ENCODE data around the gene FHOD3.

FHOD3 gene

GRCh38 chr18:36316246-36316645 lies 18.7 kb downstream of the FHOD3 start:
- DNase-seq (ENCODE audit: low spot score) = no peak
- no peak overlapping the region for H3K27ac ChIP-seq
- no peak for TF ChIP-seq CTCF (IDR thresholded peaks at IDR 0.05)

GRCh38 chr18:36321658-36322407 lies 24.3 kb downstream of the FHOD3 start:
- TF ChIP-seq CTCF (IDR thresholded peaks at IDR 0.05) = no peak
- DNase-seq (ENCODE audit: low spot score) = peak; percentile 40
- Histone ChIP-seq H3K27ac (no peak overlapping the region), H3K4me3 (no peak overlapping the region)

More at GRCh38 chr18:36316246-36316645, 18.7 kb downstream of the FHOD3 start:
- no peak overlapping the region for H3K4me3 ChIP-seq

- H3K4me3 ChIP-seq = no peak overlapping the region
- no peak for TF ChIP-seq CTCF (IDR thresholded peaks at IDR 0.05)
- H3K27ac ChIP-seq = no peak overlapping the region
- peak; percentile 28 for DNase-seq (ENCODE audit: low spot score)
Measured at GRCh38 chr18:36322408-36322728, 24.9 kb downstream of the FHOD3 start.

- DNase-seq (ENCODE audit: low spot score) = peak; percentile 36
- H3K4me3 ChIP-seq = no peak overlapping the region
- no peak overlapping the region for H3K27ac ChIP-seq
- TF ChIP-seq CTCF (IDR thresholded peaks at IDR 0.05) = no peak
Measured at GRCh38 chr18:36322734-36323133, 25.2 kb downstream of the FHOD3 start.

GRCh38 chr18:36323421-36323820 lies 25.9 kb downstream of the FHOD3 start:
- Histone ChIP-seq H3K27ac (no peak overlapping the region), H3K4me3 (no peak overlapping the region)
- no peak for DNase-seq (ENCODE audit: low spot score)
- TF ChIP-seq CTCF (IDR thresholded peaks at IDR 0.05) = no peak

GRCh38 chr18:36325846-36326245 lies 28.3 kb downstream of the FHOD3 start:
- no peak overlapping the region for H3K27ac ChIP-seq
- DNase-seq (ENCODE audit: low spot score) = peak; percentile 12
- no peak overlapping the region for H3K4me3 ChIP-seq
- TF ChIP-seq CTCF (IDR thresholded peaks at IDR 0.05) = no peak

GRCh38 chr18:36326771-36327170 lies 29.3 kb downstream of the FHOD3 start:
- no peak for TF ChIP-seq CTCF (IDR thresholded peaks at IDR 0.05)
- H3K4me3 ChIP-seq = no peak overlapping the region
- H3K27ac ChIP-seq = no peak overlapping the region
- DNase-seq (ENCODE audit: low spot score) = no peak

Data from coronary artery (tissue), 2 donors.